HCT116 (cell line): Measurements from ENCODE around the gene DPP6. TPM values are rescaled to one million over a fixed set of nuclear protein-coding genes. Genes with fewer than 3 reads are reported as not detected.

Experiments used
- ATAC-seq: fragments of 200-7000 bp; cut with Tn5 transposase; 2 replicates; pipeline ENCODE4 v1.9.1; 2020; ENCODE audit warnings: mild to moderate bottlenecking, moderate library complexity
- BruUV-seq: library from RNA; stranded (reverse); fragments of 400-500 nt; replicated peaks from 2 replicates; lab custom pipeline; 2021; lab: Mats Ljungman, UMichigan
- CTCF ChIA-PET: fragments of 300-600 bp; sonication (Branson Sonifier 250); formaldehyde crosslinking; loops from one replicate; lab custom pipeline; 2021; ENCODE audit warnings: antibody characterized with exemption; lab: Charles Lee
- POLR2A ChIA-PET: fragments of 300-600, 350-600 bp; sonication (Branson Sonifier 250); formaldehyde crosslinking; loops from one replicate; lab custom pipeline; 2021; ENCODE audit warnings: antibody characterized with exemption; lab: Charles Lee
- RAD21 ChIA-PET, 2 experiments: fragments of 300-600 bp; sonication (Branson Sonifier 250); formaldehyde crosslinking; loops; one replicate each; lab custom pipeline; 2023; ENCODE audit warnings: low total read pairs in 2 of 2; ENCODE audit not compliant: uncharacterized antibody in 2 of 2, unreplicated experiment in 2 of 2, low non-redundant PET in 1 of 2; lab: Charles Lee
- DNase-seq: peaks from one replicate; pipeline ENCODE4 v3.0.0-alpha.2; 2010; ENCODE audit warnings: low read depth, low spot score
- H2AFZ ChIP-seq: fragments of 200-600 bp; shearing (Covaris generic), sonication (generic); 2 replicates; pipeline ENCODE4 v1.6.1; 2017; ENCODE audit warnings: low read depth, mixed run types, mixed read lengths, antibody characterized with exemption, low read length; ENCODE audit not compliant: poor library complexity, severe bottlenecking
- H3K27ac ChIP-seq: 2 replicates; pipeline ENCODE4 v1.5.1; 2012; ENCODE audit warnings: low read depth, low read length
- H3K27me3 ChIP-seq: fragments of 200-600 bp; sonication (generic); 2 replicates; pipeline ENCODE4 v1.6.1; 2016; ENCODE audit warnings: mixed run types, low read length, mixed read lengths; ENCODE audit not compliant: insufficient read depth
- H3K36me3 ChIP-seq, 2 experiments: fragments of 200-500 bp in 1 of 2; fragments of 200-600 bp in 1 of 2; sonication (Bioruptor generic) in 1 of 2; sonication (generic) in 1 of 2; 2 replicates each; pipeline versions ENCODE4 v1.5.1 to v1.6.1; 2014 to 2016; ENCODE audit warnings: low read length in 2 of 2, inconsistent platforms in 1 of 2, mixed read lengths in 1 of 2, mixed run types in 1 of 2; ENCODE audit not compliant: insufficient read depth in 2 of 2, control insufficient read depth in 1 of 2
- H3K4me1 ChIP-seq, 2 experiments: fragments of 200-600 bp in 1 of 2; sonication (generic) in 1 of 2; 2 replicates each; pipeline versions ENCODE4 v1.5.1 to v1.6.1; 2012 to 2017; ENCODE audit warnings: low read length in 2 of 2, inconsistent platforms in 1 of 2, mild to moderate bottlenecking in 1 of 2, mixed read lengths in 1 of 2, mixed run types in 1 of 2, moderate library complexity in 1 of 2; ENCODE audit not compliant: insufficient read depth in 2 of 2, control insufficient read depth in 1 of 2
- H3K4me2 ChIP-seq: fragments of 200-600 bp; sonication (generic); 2 replicates; pipeline ENCODE4 v1.6.1; 2017; ENCODE audit warnings: mixed run types, low read length, mixed read lengths
- H3K4me3 ChIP-seq, 2 experiments: fragments of 200-600 bp in 1 of 2; sonication (generic) in 1 of 2; replicated peaks in 1 of 2; 2 replicates each; pipeline ENCODE4 v1.5.1; 2011 to 2016; ENCODE audit warnings: low read length in 2 of 2, control low read depth in 1 of 2, low read depth in 1 of 2, mild to moderate bottlenecking in 1 of 2, mixed read lengths in 1 of 2, mixed run types in 1 of 2
- H3K79me2 ChIP-seq: fragments of 200-600 bp; sonication (generic); 2 replicates; pipeline ENCODE4 v1.6.1; 2017; ENCODE audit warnings: mild to moderate bottlenecking, mixed run types, low read length, moderate library complexity, mixed read lengths; ENCODE audit not compliant: insufficient read depth
- H3K9ac ChIP-seq: fragments of 200-600 bp; sonication (generic); 2 replicates; pipeline ENCODE4 v1.6.1; 2016; ENCODE audit warnings: low read length, mixed read lengths
- H3K9me2 ChIP-seq: fragments of 200-600 bp; sonication (generic), shearing (Covaris generic); 2 replicates; pipeline ENCODE4 v1.6.1; 2017; ENCODE audit warnings: mixed run types, mild to moderate bottlenecking, moderate library complexity; ENCODE audit not compliant: insufficient read depth
- H3K9me3 ChIP-seq, 2 experiments: fragments of 200-500 bp in 1 of 2; fragments of 200-600 bp in 1 of 2; sonication (Bioruptor generic) in 1 of 2; sonication (generic) in 1 of 2; 2 replicates each; pipeline ENCODE4 v1.6.1; 2014 to 2017; ENCODE audit warnings: low read length in 2 of 2, mixed read lengths in 2 of 2, inconsistent platforms in 1 of 2, low read depth in 1 of 2, mild to moderate bottlenecking in 1 of 2, mixed run types in 1 of 2, moderate library complexity in 1 of 2; ENCODE audit not compliant: control insufficient read depth in 1 of 2, insufficient read depth in 1 of 2
- H4K20me1 ChIP-seq: fragments of 200-600 bp; sonication (generic), shearing (Covaris generic); 2 replicates; pipeline ENCODE4 v1.6.1; 2017; ENCODE audit warnings: mixed run types, mild to moderate bottlenecking, moderate library complexity; ENCODE audit not compliant: insufficient read depth
- CBX3 ChIP-seq: IDR thresholded peaks from 2 replicates; pipeline ENCODE4 v1.6.1; 2012; ENCODE audit warnings: low read depth
- CEBPB ChIP-seq: IDR thresholded peaks from 2 replicates; pipeline ENCODE4 v1.6.1; 2012; ENCODE audit warnings: low read depth
- CTCF ChIP-seq, 3 experiments: fragments of 200-600 bp in 1 of 3; sonication (generic) in 1 of 3; IDR thresholded peaks in 2 of 3; conservative IDR thresholded peaks in 1 of 3; 2 replicates each; pipeline ENCODE4 v1.5.1; 2012 to 2017; ENCODE audit warnings: low read depth in 2 of 3, low read length in 2 of 3, antibody characterized with exemption in 1 of 3, borderline replicate concordance in 1 of 3, control low read depth in 1 of 3, mild to moderate bottlenecking in 1 of 3, mixed read lengths in 1 of 3, mixed run types in 1 of 3, moderate library complexity in 1 of 3; ENCODE audit not compliant: insufficient read depth in 1 of 3
- ELF1 ChIP-seq: IDR thresholded peaks from 2 replicates; pipeline ENCODE4 v1.6.1; 2012; ENCODE audit warnings: low read depth, borderline replicate concordance
- EZH2phosphoT487 ChIP-seq: fragments of 200-600 bp; IDR thresholded peaks from 2 replicates; pipeline ENCODE4 v1.6.1; 2018; ENCODE audit warnings: antibody characterized with exemption, borderline replicate concordance
- FOSL1 ChIP-seq: IDR thresholded peaks from 2 replicates; pipeline ENCODE4 v1.6.1; 2012; ENCODE audit warnings: low read depth
- JUND ChIP-seq: IDR thresholded peaks from 2 replicates; pipeline ENCODE4 v1.6.1; 2012
- POLR2AphosphoS5 ChIP-seq: IDR thresholded peaks from 2 replicates; pipeline ENCODE4 v1.6.1; 2011; ENCODE audit warnings: mild to moderate bottlenecking, low read depth, low read length, moderate library complexity
- RAD21 ChIP-seq: IDR thresholded peaks from 2 replicates; pipeline ENCODE4 v1.6.1; 2012; ENCODE audit warnings: low read depth, mild to moderate bottlenecking
- SIN3A ChIP-seq: IDR thresholded peaks from 2 replicates; pipeline ENCODE4 v1.6.1; 2012; ENCODE audit warnings: low read depth
- SRF ChIP-seq: IDR thresholded peaks from 2 replicates; pipeline ENCODE4 v1.6.1; 2012; ENCODE audit warnings: low read depth
- YY1 ChIP-seq: IDR thresholded peaks from 2 replicates; pipeline ENCODE4 v1.6.1; 2011; ENCODE audit warnings: low read length, low read depth, moderate library complexity, mild to moderate bottlenecking; ENCODE audit not compliant: insufficient replicate concordance; ENCODE audit errors: extremely low read depth
- ZNF274 ChIP-seq: fragments of 200-500 bp; sonication (Bioruptor generic); IDR thresholded peaks from 2 replicates; pipeline ENCODE4 v1.6.1; 2014; ENCODE audit warnings: mild to moderate bottlenecking, low read depth, low read length, inconsistent platforms
- intact Hi-C: fragments of 100-400 bp; cut with micrococcal nuclease; formaldehyde crosslinking; loops from 2 replicates; pipeline ENCODE4 v1.10.0; 2022
- total RNA-seq: library from RNA; stranded (reverse); gene quantifications from one replicate; pipeline ENCODE4 v1.2.1, GENCODE V29; 2021; ENCODE audit not compliant: unreplicated experiment
- TF ChIP-seq, protein P1 (sequence below): IDR thresholded peaks from 2 replicates; pipeline ENCODE4 v1.6.1; 2012
- TF ChIP-seq, protein P2 (sequence below): IDR thresholded peaks from 2 replicates; pipeline ENCODE4 v1.6.1; 2012; ENCODE audit warnings: low read depth

DPP6 gene
- total RNA-seq, 1 experiment from 2014 or later = not detected

DNA sequence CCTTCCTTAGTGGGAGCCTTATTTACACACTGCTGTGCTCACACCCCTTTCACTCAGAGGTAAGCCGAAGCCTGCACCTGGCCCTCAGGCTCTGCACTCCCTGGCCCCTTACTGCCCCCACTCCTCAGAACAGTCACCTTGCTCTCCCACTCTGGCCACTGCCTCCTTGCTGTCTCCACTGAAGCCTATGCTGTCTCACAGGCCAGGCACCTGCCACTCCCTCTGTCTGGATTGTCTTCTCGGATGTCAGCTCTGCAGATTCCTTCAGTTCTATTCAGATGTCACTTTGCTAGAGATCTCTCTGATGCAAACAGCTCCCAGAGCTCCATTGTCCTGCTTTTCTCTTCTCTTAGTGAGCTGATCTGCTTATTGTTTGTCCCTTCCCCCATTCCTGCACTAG, 390.7 kb downstream of the DPP6 start:
- Histone ChIP-seq H3K4me3 (no peak overlapping the region), H3K9me2 (no peaks in the 10 kb centered on the region), H3K9ac (no peak overlapping the region), H3K79me2 (no peaks in the 10 kb centered on the region), H3K9me3 (peaks cover 0 to 8% of the 10 kb centered on the region in 2 experiments; a peak in 2 of 4 replicates), H3K36me3 (no peaks in the 10 kb centered on the region), H3K27ac (no peak overlapping the region), H3K4me2 (no peak overlapping the region), H2AFZ (no peak overlapping the region), H4K20me1 (no peaks in the 10 kb centered on the region), H3K4me1 (no peaks in the 10 kb centered on the region), H3K27me3 (no peaks in the 10 kb centered on the region)
- ChIA-PET RAD21 (no interaction called here), POLR2A (no interaction called here), CTCF (no interaction called here)
- no peak for DNase-seq
- no peak for ATAC-seq
- TF ChIP-seq, protein P1, sequence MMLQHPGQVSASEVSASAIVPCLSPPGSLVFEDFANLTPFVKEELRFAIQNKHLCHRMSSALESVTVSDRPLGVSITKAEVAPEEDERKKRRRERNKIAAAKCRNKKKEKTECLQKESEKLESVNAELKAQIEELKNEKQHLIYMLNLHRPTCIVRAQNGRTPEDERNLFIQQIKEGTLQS = no peak
- TF ChIP-seq, protein P2, sequence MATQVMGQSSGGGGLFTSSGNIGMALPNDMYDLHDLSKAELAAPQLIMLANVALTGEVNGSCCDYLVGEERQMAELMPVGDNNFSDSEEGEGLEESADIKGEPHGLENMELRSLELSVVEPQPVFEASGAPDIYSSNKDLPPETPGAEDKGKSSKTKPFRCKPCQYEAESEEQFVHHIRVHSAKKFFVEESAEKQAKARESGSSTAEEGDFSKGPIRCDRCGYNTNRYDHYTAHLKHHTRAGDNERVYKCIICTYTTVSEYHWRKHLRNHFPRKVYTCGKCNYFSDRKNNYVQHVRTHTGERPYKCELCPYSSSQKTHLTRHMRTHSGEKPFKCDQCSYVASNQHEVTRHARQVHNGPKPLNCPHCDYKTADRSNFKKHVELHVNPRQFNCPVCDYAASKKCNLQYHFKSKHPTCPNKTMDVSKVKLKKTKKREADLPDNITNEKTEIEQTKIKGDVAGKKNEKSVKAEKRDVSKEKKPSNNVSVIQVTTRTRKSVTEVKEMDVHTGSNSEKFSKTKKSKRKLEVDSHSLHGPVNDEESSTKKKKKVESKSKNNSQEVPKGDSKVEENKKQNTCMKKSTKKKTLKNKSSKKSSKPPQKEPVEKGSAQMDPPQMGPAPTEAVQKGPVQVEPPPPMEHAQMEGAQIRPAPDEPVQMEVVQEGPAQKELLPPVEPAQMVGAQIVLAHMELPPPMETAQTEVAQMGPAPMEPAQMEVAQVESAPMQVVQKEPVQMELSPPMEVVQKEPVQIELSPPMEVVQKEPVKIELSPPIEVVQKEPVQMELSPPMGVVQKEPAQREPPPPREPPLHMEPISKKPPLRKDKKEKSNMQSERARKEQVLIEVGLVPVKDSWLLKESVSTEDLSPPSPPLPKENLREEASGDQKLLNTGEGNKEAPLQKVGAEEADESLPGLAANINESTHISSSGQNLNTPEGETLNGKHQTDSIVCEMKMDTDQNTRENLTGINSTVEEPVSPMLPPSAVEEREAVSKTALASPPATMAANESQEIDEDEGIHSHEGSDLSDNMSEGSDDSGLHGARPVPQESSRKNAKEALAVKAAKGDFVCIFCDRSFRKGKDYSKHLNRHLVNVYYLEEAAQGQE = no peak
- TF ChIP-seq JUND = no peak
- no peak for TF ChIP-seq SIN3A
- TF ChIP-seq SRF = no peak
- BruUV-seq = no TSS peak
- intact Hi-C loops = no loop called here

DNA sequence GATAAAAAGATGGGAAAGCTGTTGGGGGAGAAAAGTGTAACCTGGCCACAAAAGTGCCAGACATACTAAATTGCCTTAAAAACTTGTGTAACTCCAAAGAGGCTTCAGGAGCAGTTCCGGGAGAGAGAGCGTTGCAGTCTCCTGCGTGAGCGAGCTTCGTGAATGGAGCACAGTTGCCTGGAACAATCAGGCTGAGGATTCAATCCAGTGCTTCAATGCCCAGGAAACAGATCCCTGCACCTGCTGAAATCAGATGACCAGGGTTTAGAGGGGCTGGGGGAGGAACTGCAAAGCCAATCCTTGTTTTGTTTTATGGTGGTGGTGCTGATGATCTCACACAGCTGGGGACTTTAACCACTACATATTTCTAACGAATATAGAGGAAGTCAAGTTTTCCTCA, 398.3 kb downstream of the DPP6 start:
- intact Hi-C loops = no loop called here
- no TSS peak for BruUV-seq
- no peak for TF ChIP-seq SRF
- TF ChIP-seq JUND = no peak
- no peak for TF ChIP-seq EZH2phosphoT487
- no peak for TF ChIP-seq RAD21
- no peak for TF ChIP-seq ZNF274
- TF ChIP-seq FOSL1 = no peak
- no peak for TF ChIP-seq CEBPB
- no peak for TF ChIP-seq YY1
- TF ChIP-seq CTCF (IDR thresholded peaks at IDR 0.05 in 2 of 3, conservative IDR thresholded peaks at IDR 0.05 in 1 of 3; ENCODE audit: borderline replicate concordance in 1 of 3, insufficient read depth in 1 of 3, low read depth in 2 of 3, low read length in 2 of 3) = no peak
- no peak for TF ChIP-seq ELF1
- no peak for TF ChIP-seq CBX3
- TF ChIP-seq, protein P1 = no peak
- TF ChIP-seq POLR2AphosphoS5 = no peak

More for the DNA sequence above, 398.3 kb downstream of the DPP6 start:
- no peaks in the 10 kb centered on the region for H3K36me3 ChIP-seq
- no peak overlapping the region for H3K4me2 ChIP-seq
- RAD21 ChIA-PET = no interaction called here
- no peaks in the 10 kb centered on the region for H3K9me2 ChIP-seq
- DNase-seq (no peak), ATAC-seq (no peak)
- H3K4me3 ChIP-seq = no peak overlapping the region
- H3K9ac ChIP-seq = no peak overlapping the region
- no peaks in the 10 kb centered on the region for H4K20me1 ChIP-seq
- H3K79me2 ChIP-seq = no peaks in the 10 kb centered on the region
- H3K4me1 ChIP-seq = no peaks in the 10 kb centered on the region
- POLR2A ChIA-PET = no interaction called here
- no peak overlapping the region for H3K27ac ChIP-seq
- peaks cover 3 to 13% of the 10 kb centered on the region in 2 experiments; a peak in 2 of 4 replicates for H3K9me3 ChIP-seq
- no peaks in the 10 kb centered on the region for H3K27me3 ChIP-seq
- CTCF ChIA-PET = no interaction called here
- no peak overlapping the region for H2AFZ ChIP-seq
